CD4-positive, alpha-beta T cell treated with Interleukin-17A for 1 hour (primary cell): Measurements from ENCODE around the gene ZDHHC8.

Source experiments
- DNase-seq: peaks from one replicate; pipeline ENCODE4 v3.0.0-alpha.2; 2020

The ZDHHC8 gene

GRCh38 chr22:20165913-20166312 is 34.3 kb downstream of the ZDHHC8 start:
- no peak for DNase-seq

GRCh38 chr22:20166703-20167102 is 35.1 kb downstream of the ZDHHC8 start:
- no peak for DNase-seq

- DNase-seq, result no peak
Observed at GRCh38 chr22:20167643-20168322, 36.2 kb downstream of the ZDHHC8 start.

- DNase-seq, result no peak
Observed at GRCh38 chr22:20169253-20169822, 37.7 kb downstream of the ZDHHC8 start.

- no peak for DNase-seq
Observed at GRCh38 chr22:20170170-20170569, 38.6 kb downstream of the ZDHHC8 start.

- DNase-seq, result no peak
Observed at GRCh38 chr22:20171288-20172140, 39.9 kb downstream of the ZDHHC8 start.

GRCh38 chr22:20172141-20172613 is 40.6 kb downstream of the ZDHHC8 start:
- DNase-seq, result no peak

GRCh38 chr22:20173246-20173645 is 41.6 kb downstream of the ZDHHC8 start:
- no peak for DNase-seq

- no peak for DNase-seq
Observed at GRCh38 chr22:20173772-20174171, 42.2 kb downstream of the ZDHHC8 start.

- no peak for DNase-seq
Observed at GRCh38 chr22:20174785-20175596, 43.4 kb downstream of the ZDHHC8 start.

GRCh38 chr22:20175597-20175900 is 43.9 kb downstream of the ZDHHC8 start:
- DNase-seq, result no peak

- no peak for DNase-seq
Observed at GRCh38 chr22:20176421-20177085, 44.9 kb downstream of the ZDHHC8 start.

- no peak for DNase-seq
Observed at GRCh38 chr22:20177217-20177911, 45.8 kb downstream of the ZDHHC8 start.

GRCh38 chr22:20178075-20178914 is 46.7 kb downstream of the ZDHHC8 start:
- no peak for DNase-seq

- DNase-seq, result no peak
Observed at GRCh38 chr22:20178915-20179227, 47.3 kb downstream of the ZDHHC8 start.

- no peak for DNase-seq
Observed at GRCh38 chr22:20179455-20180244, 48.0 kb downstream of the ZDHHC8 start.

- no peak for DNase-seq
Observed at GRCh38 chr22:20180245-20180630, 48.6 kb downstream of the ZDHHC8 start.

- no peak for DNase-seq
Observed at GRCh38 chr22:20180640-20181039, 49.0 kb downstream of the ZDHHC8 start.

GRCh38 chr22:20181194-20181883 is 49.7 kb downstream of the ZDHHC8 start:
- DNase-seq, result no peak

GRCh38 chr22:20181884-20182236 is 50.3 kb downstream of the ZDHHC8 start:
- DNase-seq, result no peak
